A673 (cell line): Measurements from ENCODE around the gene ANO4. TPM values are rescaled to one million over a fixed set of nuclear protein-coding genes. Genes with fewer than 3 reads are reported as not detected.

Experiments
- BruUV-seq: library from RNA; stranded (reverse); fragments of 400-500 nt; replicated peaks from 2 replicates; lab custom pipeline; 2021; lab: Mats Ljungman, UMichigan
- CTCF ChIA-PET: fragments of 300-600 bp; sonication (Branson Sonifier 250); formaldehyde crosslinking; loops from one replicate; lab custom pipeline; 2022; ENCODE audit warnings: antibody characterized with exemption; lab: Charles Lee
- POLR2A ChIA-PET: fragments of 300-600 bp; sonication (Branson Sonifier 250); formaldehyde crosslinking; loops from one replicate; lab custom pipeline; 2022; ENCODE audit warnings: antibody characterized with exemption; ENCODE audit not compliant: low non-redundant PET; lab: Charles Lee
- DNase-seq: peaks from one replicate; pipeline ENCODE4 v3.0.0-alpha.2; 2015; ENCODE audit warnings: low spot score
- H3K27ac ChIP-seq: fragments of 200-600 bp; sonication (generic); 2 replicates; pipeline ENCODE4 v1.5.1; 2016; ENCODE audit warnings: mixed run types, low read depth, mild to moderate bottlenecking, mixed read lengths, antibody characterized with exemption, low read length; ENCODE audit not compliant: poor library complexity, severe bottlenecking
- H3K27me3 ChIP-seq: fragments of 200-600 bp; sonication (generic); replicated peaks from 2 replicates; pipeline ENCODE4 v1.6.1; 2017; ENCODE audit warnings: mixed run types, low read depth, mild to moderate bottlenecking, mixed read lengths, antibody characterized with exemption, low read length; ENCODE audit not compliant: insufficient read depth, poor library complexity
- H3K36me3 ChIP-seq: fragments of 200-600 bp; sonication (generic); 2 replicates; pipeline ENCODE4 v1.6.1; 2016; ENCODE audit warnings: mixed run types, mild to moderate bottlenecking, mixed read lengths, antibody characterized with exemption, low read length; ENCODE audit not compliant: insufficient read depth, poor library complexity, severe bottlenecking
- H3K4me1 ChIP-seq: fragments of 200-600 bp; sonication (generic); 2 replicates; pipeline ENCODE4 v1.6.1; 2017; ENCODE audit warnings: mixed run types, mild to moderate bottlenecking, mixed read lengths, antibody characterized with exemption, low read length; ENCODE audit not compliant: insufficient read depth, poor library complexity, severe bottlenecking
- H3K4me3 ChIP-seq: fragments of 200-600 bp; sonication (generic); 2 replicates; pipeline ENCODE4 v1.5.1; 2016; ENCODE audit warnings: low read depth, mixed run types, mild to moderate bottlenecking, mixed read lengths, low read length; ENCODE audit not compliant: poor library complexity, severe bottlenecking
- H3K9me3 ChIP-seq: fragments of 200-600 bp; sonication (generic); 2 replicates; pipeline ENCODE4 v1.6.1; 2016; ENCODE audit warnings: mixed run types, low read depth, mild to moderate bottlenecking, mixed read lengths, antibody characterized with exemption, low read length; ENCODE audit not compliant: poor library complexity, severe bottlenecking
- EZH2 ChIP-seq: fragments of 200-600 bp; sonication (generic); IDR thresholded peaks from 2 replicates; pipeline ENCODE4 v1.6.1; 2017; ENCODE audit warnings: borderline replicate concordance, low read depth, mild to moderate bottlenecking, mixed read lengths, antibody characterized with exemption, low read length; ENCODE audit not compliant: poor library complexity, severe bottlenecking
- intact Hi-C: fragments of 100-400 bp; cut with micrococcal nuclease; formaldehyde crosslinking; loops from one replicate; pipeline ENCODE4 v1.10.0; 2022; ENCODE audit not compliant: unreplicated experiment
- total RNA-seq: library from RNA; stranded (reverse); gene quantifications from 2 replicates; pipeline ENCODE4 v1.2.3, GENCODE V29; 2021
- TF ChIP-seq, protein P1 (sequence below): fragments of 300-800, 200-600 bp; sonication (generic); conservative IDR thresholded peaks from 2 replicates; pipeline ENCODE4 v1.5.1; 2017; ENCODE audit warnings: low read depth, mild to moderate bottlenecking, antibody characterized with exemption, low read length, moderate library complexity, mixed read lengths

The ANO4 gene
- total RNA-seq, 1 experiment from 2014 or later, result 9.3 TPM

DNA sequence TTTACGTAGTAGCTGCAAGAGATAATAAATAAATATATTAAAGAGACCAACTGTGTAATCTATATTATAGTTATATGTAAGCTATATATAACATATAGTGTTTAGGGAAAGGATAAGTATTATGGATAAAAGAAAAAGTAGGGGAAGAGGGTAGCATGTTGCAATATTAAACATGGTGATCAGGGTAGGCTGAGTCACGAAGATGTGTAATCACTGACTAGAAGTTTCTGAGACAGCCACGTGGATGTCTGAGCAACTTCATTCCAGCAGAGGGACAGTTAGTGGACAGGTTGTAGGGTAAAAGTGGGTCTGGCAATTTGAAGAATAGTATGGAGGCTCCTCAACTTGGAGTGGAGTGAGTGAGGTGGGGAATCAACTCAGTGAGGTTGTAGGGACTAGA is 109.7 kb downstream of the ANO4 start:
- TF ChIP-seq, protein P1, sequence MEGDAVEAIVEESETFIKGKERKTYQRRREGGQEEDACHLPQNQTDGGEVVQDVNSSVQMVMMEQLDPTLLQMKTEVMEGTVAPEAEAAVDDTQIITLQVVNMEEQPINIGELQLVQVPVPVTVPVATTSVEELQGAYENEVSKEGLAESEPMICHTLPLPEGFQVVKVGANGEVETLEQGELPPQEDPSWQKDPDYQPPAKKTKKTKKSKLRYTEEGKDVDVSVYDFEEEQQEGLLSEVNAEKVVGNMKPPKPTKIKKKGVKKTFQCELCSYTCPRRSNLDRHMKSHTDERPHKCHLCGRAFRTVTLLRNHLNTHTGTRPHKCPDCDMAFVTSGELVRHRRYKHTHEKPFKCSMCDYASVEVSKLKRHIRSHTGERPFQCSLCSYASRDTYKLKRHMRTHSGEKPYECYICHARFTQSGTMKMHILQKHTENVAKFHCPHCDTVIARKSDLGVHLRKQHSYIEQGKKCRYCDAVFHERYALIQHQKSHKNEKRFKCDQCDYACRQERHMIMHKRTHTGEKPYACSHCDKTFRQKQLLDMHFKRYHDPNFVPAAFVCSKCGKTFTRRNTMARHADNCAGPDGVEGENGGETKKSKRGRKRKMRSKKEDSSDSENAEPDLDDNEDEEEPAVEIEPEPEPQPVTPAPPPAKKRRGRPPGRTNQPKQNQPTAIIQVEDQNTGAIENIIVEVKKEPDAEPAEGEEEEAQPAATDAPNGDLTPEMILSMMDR, result no peak
- no peak for TF ChIP-seq EZH2
- no TSS peak for BruUV-seq
- no peak overlapping the region for H3K4me3 ChIP-seq
- CTCF ChIA-PET, result no interaction called here
- intact Hi-C loops, result no loop called here
- no peaks in the 10 kb centered on the region for H3K4me1 ChIP-seq
- no peaks in the 10 kb centered on the region for H3K27me3 ChIP-seq
- H3K27ac ChIP-seq, result no peak overlapping the region
- H3K9me3 ChIP-seq, result no peaks in the 10 kb centered on the region
- no peak for DNase-seq
- no peaks in the 10 kb centered on the region for H3K36me3 ChIP-seq
- POLR2A ChIA-PET, result no interaction called here

DNA sequence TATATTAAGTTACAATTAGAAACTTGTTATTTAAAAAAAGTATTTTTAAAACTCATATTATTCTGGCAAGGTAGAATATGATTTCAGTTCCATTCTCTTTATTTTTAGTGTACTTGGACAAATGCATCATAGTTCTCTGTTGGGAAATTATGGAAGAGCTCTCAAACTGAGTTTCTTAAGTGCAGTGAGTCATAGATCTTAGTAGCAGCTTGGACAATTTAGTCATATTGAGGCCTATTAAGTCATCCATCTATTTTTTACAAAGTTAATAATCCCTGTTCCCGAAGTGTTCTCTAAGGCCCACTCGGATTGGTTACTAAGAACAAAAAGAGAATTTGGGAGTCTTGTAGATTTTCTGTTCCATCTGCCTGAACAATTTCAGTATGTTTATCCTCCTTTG is 113.9 kb downstream of the ANO4 start:
- Histone ChIP-seq H3K27me3 (no peaks in the 10 kb centered on the region), H3K27ac (no peak overlapping the region), H3K9me3 (no peaks in the 10 kb centered on the region), H3K4me3 (no peak overlapping the region), H3K36me3 (no peaks in the 10 kb centered on the region), H3K4me1 (no peaks in the 10 kb centered on the region)
- TF ChIP-seq EZH2, result no peak
- TF ChIP-seq, protein P1, result no peak
- CTCF ChIA-PET, result no interaction called here
- BruUV-seq, result no TSS peak
- POLR2A ChIA-PET, result no interaction called here
- intact Hi-C loops, result no loop called here
- no peak for DNase-seq

DNA sequence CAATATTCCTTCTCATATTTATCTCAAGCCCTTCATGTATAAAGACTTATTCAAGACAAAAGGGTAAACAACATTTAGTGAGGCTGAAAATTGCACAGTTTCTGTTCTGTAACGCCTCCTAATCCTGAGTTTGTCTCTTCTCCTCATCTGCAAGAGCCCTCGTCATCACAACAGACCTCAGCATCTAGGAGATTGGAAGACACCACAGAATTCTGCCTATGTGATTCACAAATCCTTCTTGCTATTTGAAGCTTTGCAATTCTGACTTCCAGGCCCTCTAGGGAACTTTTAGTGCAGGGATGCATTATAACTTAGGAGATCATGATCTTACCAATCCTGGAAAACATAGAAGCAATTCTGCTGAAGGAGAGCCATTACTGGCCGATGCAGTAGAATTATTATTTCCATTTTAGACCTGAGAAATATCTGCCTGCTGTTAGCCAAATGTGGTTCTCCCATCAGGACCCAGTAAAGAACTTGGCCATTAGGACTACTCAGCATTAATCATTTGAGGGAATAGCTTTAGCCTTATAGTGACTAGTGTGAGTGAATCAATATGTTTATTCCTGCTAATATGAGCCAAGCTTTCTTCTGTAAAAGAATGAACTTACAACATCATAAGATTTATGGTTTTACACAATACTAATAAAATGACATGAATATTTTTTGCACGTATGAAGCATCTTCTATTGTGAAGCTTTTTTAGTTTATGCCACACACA is 119.5 kb downstream of the ANO4 start:
- intact Hi-C loops, result no loop called here
- CTCF ChIA-PET, result no interaction called here
- no TSS peak for BruUV-seq
- H3K9me3 ChIP-seq, result no peaks in the 10 kb centered on the region
- H3K4me3 ChIP-seq, result no peak overlapping the region
- no peak for DNase-seq
- no peaks in the 10 kb centered on the region for H3K4me1 ChIP-seq
- TF ChIP-seq, protein P1, result no peak
- TF ChIP-seq EZH2, result no peak
- H3K36me3 ChIP-seq, result no peaks in the 10 kb centered on the region
- POLR2A ChIA-PET, result interaction anchor here (0.6 kb wide), 1 partner anchor 41 kb away, joined by 6 read pairs; no protein-coding TSS in a partner anchor
- H3K27me3 ChIP-seq, result no peaks in the 10 kb centered on the region
- H3K27ac ChIP-seq, result no peak overlapping the region
